ENCODE results near the gene PGM1.

PGM1 gene

GRCh38 chr1:63705078-63705477 is 111.9 kb downstream of the PGM1 start:
- no peak for DNase-seq

- no peak for DNase-seq
Observed at GRCh38 chr1:63709267-63709828, 116.1 kb downstream of the PGM1 start.
